GM23248 (cell line): ENCODE results near the gene GSTM1. TPM values are rescaled to one million over a fixed set of nuclear protein-coding genes. Genes with fewer than 3 reads are reported as not detected.
"Not testable (repeated sequence)": the region's sequence is repeated elsewhere in the genome, so short reads cannot be mapped to it uniquely, and the experiment has no call there.

Experiments
- DNase-seq: peaks from one replicate; pipeline ENCODE4 v3.0.0-alpha.2; 2015
- H2AFZ ChIP-seq: fragments of 200-600 bp; sonication (generic); 2 replicates; pipeline ENCODE4 v1.6.1; 2016; ENCODE audit warnings: antibody characterized with exemption
- H3F3A ChIP-seq: fragments of 200-600 bp; sonication (generic); 2 replicates; pipeline ENCODE4 v1.6.1; 2016; ENCODE audit warnings: mild to moderate bottlenecking, antibody characterized with exemption, mixed run types; ENCODE audit not compliant: insufficient read depth
- H3K27ac ChIP-seq: fragments of 200-600 bp; sonication (generic); 2 replicates; pipeline ENCODE4 v1.5.1; 2016; ENCODE audit warnings: mild to moderate bottlenecking
- H3K27me3 ChIP-seq: fragments of 200-600 bp; sonication (generic); replicated peaks from 2 replicates; pipeline ENCODE4 v1.6.1; 2016; ENCODE audit warnings: mild to moderate bottlenecking; ENCODE audit not compliant: insufficient read depth
- H3K36me3 ChIP-seq: fragments of 200-600 bp; sonication (generic); 2 replicates; pipeline ENCODE4 v1.6.1; 2016; ENCODE audit warnings: low read depth, mild to moderate bottlenecking
- H3K4me1 ChIP-seq: fragments of 200-600 bp; sonication (generic); 2 replicates; pipeline ENCODE4 v1.6.1; 2016; ENCODE audit warnings: mild to moderate bottlenecking; ENCODE audit not compliant: insufficient read depth
- H3K4me2 ChIP-seq: fragments of 200-600 bp; sonication (generic); one replicate; pipeline ENCODE4 v1.6.1; 2016; ENCODE audit warnings: mild to moderate bottlenecking; ENCODE audit not compliant: unreplicated experiment
- H3K4me3 ChIP-seq: fragments of 200-600 bp; sonication (generic); 2 replicates; pipeline ENCODE4 v1.5.1; 2016; ENCODE audit warnings: mild to moderate bottlenecking
- H3K79me2 ChIP-seq: fragments of 200-600 bp; sonication (generic); 2 replicates; pipeline ENCODE4 v1.6.1; 2016; ENCODE audit warnings: mild to moderate bottlenecking; ENCODE audit not compliant: insufficient read depth
- H3K9ac ChIP-seq: fragments of 200-600 bp; sonication (generic); 2 replicates; pipeline ENCODE4 v1.6.1; 2016; ENCODE audit warnings: mild to moderate bottlenecking
- H3K9me2 ChIP-seq: fragments of 200-600 bp; sonication (generic); 2 replicates; pipeline ENCODE4 v1.6.1; 2016; ENCODE audit warnings: mixed run types, mild to moderate bottlenecking, moderate library complexity; ENCODE audit not compliant: insufficient read depth
- H3K9me3 ChIP-seq: fragments of 200-600 bp; sonication (generic); one replicate; pipeline ENCODE4 v1.6.1; 2017; ENCODE audit warnings: low read depth
- H4K20me1 ChIP-seq: fragments of 200-600 bp; sonication (generic); 2 replicates; pipeline ENCODE4 v1.6.0; 2016; ENCODE audit not compliant: insufficient read depth
- EZH2 ChIP-seq: fragments of 200-600 bp; sonication (generic); IDR thresholded peaks from 2 replicates; pipeline ENCODE4 v1.6.1; 2018; ENCODE audit warnings: antibody characterized with exemption, mild to moderate bottlenecking; ENCODE audit not compliant: insufficient read depth, poor library complexity, severe bottlenecking
- EZH2phosphoT487 ChIP-seq: fragments of 200-600 bp; sonication (generic); IDR thresholded peaks from 2 replicates; pipeline ENCODE4 v1.6.1; 2018; ENCODE audit warnings: antibody characterized with exemption, moderate library complexity, mild to moderate bottlenecking, low read depth; ENCODE audit not compliant: insufficient read depth
- WGBS, 2 experiments: methylation state at CpG; one replicate each; pipeline ENCODE4 v1.1.6; 2015 to 2017; ENCODE audit warnings: low lambda C conversion rate in 2 of 2, low coverage in 1 of 2; ENCODE audit errors: missing lambda C conversion rate in 2 of 2; 5-methylcytosine and 5-hydroxymethylcytosine counted together
- in situ Hi-C: fragments of 300-500 bp; cut with MboI; formaldehyde crosslinking; loops from 2 replicates; pipeline ENCODE4 v1.15.0; 2020
- polyA plus RNA-seq: library from polyadenylated mRNA; unstranded; fragments of >200 nt; fragmentation: Nextera tagmentation; extraction: Ambion mirVana; gene quantifications from 2 replicates; pipeline ENCODE4 v1.2.1, GENCODE V29; 2016
- total RNA-seq: library from RNA; depleted of rRNA; stranded (reverse); fragments of >200 nt; shearing (Covaris generic); gene quantifications from 2 replicates; pipeline ENCODE4 v1.2.3, GENCODE V29; 2014

Gene GSTM1
- total and polyA plus RNA-seq, 2 experiments from 2014 or later = not detected

DNA sequence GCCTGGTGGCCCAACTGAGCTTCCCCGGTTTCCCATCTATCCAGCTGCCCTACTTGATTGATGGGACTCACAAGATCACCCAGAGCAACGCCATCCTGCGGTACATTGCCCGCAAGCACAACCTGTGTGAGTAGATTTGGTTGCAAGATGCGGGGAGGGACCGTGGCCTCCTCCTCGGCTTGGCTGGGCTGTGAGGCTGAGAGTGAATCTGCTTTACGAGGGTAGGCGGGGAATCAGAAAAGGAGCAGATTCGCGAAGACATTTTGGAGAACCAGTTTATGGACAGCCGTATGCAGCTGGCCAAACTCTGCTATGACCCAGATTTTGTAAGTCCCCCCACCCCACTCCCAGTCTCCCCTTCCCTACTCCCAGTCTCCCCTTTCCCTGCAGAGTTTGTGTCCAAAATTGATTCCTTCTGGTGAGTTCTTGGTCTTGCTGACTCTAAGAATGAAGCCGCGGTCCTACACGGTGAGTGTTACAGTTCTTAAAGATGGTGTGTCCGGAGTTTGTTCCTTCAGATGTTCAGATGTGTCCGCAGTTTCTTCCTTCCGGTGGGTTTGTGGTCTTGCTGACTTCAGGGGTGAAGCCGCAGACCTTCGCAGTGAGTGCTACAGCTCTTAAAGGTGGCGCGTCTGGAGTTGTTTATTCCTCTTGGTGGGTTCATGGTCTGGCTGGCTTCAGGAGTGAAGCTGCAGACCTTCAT is 18.2 kb upstream of the GSTM1 start:
- Histone ChIP-seq H3K4me2 (no peak overlapping the region), H3K36me3 (no peaks in the 10 kb centered on the region), H3K27me3 (no peaks in the 10 kb centered on the region), H3K9ac (no peak overlapping the region), H3K4me3 (no peak overlapping the region), H2AFZ (no peak overlapping the region), H3K79me2 (no peaks in the 10 kb centered on the region), H3K27ac (no peak overlapping the region), H4K20me1 (no peaks in the 10 kb centered on the region), H3K4me1 (peaks cover 5% of the 10 kb centered on the region; the same call in 1 of the 2 replicates), H3F3A (no peaks in the 10 kb centered on the region), H3K9me3 (no peaks in the 10 kb centered on the region), H3K9me2 (no peaks in the 10 kb centered on the region)
- TF ChIP-seq EZH2 = no peak
- TF ChIP-seq EZH2phosphoT487 = no peak
- no peak for DNase-seq
- in situ Hi-C loops = no loop called here
- 87 to 89% methylated on average over 20 to 22 of the region's 22 CpGs for WGBS, 2 experiments

DNA sequence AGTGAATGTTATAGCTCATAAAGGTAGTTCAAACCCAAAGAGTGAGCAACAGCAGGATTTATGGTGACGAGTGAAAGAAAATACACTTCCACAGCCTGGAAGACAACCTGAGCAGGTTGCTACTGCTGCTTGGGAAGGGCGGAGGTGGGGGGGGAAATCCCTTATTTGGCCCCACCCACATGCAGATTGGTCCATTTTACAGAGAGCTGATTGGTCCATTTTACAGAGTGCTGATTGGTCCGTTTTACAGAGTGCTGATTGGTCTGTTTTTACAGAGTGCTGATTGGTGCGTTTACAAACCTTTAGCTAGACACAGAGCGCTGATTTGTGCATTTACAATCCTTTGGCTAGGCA is 17.7 kb upstream of the GSTM1 start:
- 95 to 96% methylated on average over 4 to 5 of the region's 5 CpGs for WGBS, 2 experiments

DNA sequence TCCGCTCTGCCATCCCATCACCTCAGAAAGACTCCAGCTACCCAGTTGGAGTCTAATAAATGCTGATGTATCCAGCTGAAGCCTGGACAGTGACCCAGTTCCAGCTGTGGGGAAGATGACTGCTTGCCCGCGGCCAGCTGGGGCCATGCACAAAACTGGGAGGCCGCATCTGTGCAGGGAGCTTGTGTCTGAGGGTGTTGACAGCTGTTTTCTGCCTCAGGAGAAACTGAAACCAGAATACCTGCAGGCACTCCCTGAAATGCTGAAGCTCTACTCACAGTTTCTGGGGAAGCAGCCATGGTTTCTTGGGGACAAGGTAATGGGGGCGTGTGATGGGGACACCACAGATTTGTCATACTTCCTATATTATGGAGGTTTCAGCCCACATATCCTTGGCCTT is 16.6 kb upstream of the GSTM1 start:
- Histone ChIP-seq H3F3A (no peaks in the 10 kb centered on the region), H3K4me1 (peaks cover 5% of the 10 kb centered on the region; the same call in 1 of the 2 replicates), H3K27me3 (no peaks in the 10 kb centered on the region), H3K27ac (no peak overlapping the region), H3K9me2 (no peaks in the 10 kb centered on the region), H3K9me3 (no peaks in the 10 kb centered on the region), H4K20me1 (no peaks in the 10 kb centered on the region), H3K36me3 (no peaks in the 10 kb centered on the region), H3K9ac (no peak overlapping the region), H2AFZ (no peak overlapping the region), H3K4me2 (no peak overlapping the region), H3K4me3 (no peak overlapping the region), H3K79me2 (no peaks in the 10 kb centered on the region)
- in situ Hi-C loops = no loop called here
- WGBS, 2 experiments = 88 to 94% methylated on average over 5 of the region's 5 CpGs
- TF ChIP-seq EZH2 (no peak), EZH2phosphoT487 (no peak)
- DNase-seq = no peak

More for the DNA sequence above, 17.7 kb upstream of the GSTM1 start:
- H3K9ac ChIP-seq, H3K79me2 ChIP-seq, H3K4me3 ChIP-seq, H3K27me3 ChIP-seq, DNase-seq, H2AFZ ChIP-seq, H3K27ac ChIP-seq, H3F3A ChIP-seq, H3K9me2 ChIP-seq, H3K36me3 ChIP-seq, H3K4me1 ChIP-seq, H3K9me3 ChIP-seq, H3K4me2 ChIP-seq, in situ Hi-C loops, H4K20me1 ChIP-seq: not testable (repeated sequence)

DNA sequence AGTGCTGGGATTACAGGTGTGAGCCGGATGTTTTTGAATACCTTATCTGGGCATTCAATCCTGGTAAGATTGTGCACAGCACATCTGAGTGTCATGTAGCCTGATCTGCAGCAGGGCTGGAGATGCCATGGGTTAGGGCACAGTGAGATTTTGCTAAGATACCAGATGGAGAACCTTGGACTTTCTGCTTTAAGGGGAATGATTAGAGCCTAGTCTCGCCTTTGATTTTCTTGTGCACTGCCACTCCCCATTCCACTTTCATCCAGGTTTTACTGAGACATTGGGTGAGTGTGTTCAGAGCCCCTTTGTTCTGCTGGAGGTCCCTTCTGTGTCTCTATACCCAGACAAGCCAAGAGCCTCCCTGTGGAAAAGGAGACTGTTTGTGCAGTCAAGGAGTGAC is 13.8 kb upstream of the GSTM1 start:
- H3K36me3 ChIP-seq, H3F3A ChIP-seq, H4K20me1 ChIP-seq, DNase-seq, H3K9me3 ChIP-seq, in situ Hi-C loops, H3K9ac ChIP-seq, H3K4me2 ChIP-seq, H3K4me1 ChIP-seq, H3K79me2 ChIP-seq, H3K9me2 ChIP-seq, H3K27me3 ChIP-seq, H3K4me3 ChIP-seq, H2AFZ ChIP-seq, H3K27ac ChIP-seq: not testable (repeated sequence)
- 95 to 96% methylated on average over 2 of the region's 2 CpGs for WGBS, 2 experiments

DNA sequence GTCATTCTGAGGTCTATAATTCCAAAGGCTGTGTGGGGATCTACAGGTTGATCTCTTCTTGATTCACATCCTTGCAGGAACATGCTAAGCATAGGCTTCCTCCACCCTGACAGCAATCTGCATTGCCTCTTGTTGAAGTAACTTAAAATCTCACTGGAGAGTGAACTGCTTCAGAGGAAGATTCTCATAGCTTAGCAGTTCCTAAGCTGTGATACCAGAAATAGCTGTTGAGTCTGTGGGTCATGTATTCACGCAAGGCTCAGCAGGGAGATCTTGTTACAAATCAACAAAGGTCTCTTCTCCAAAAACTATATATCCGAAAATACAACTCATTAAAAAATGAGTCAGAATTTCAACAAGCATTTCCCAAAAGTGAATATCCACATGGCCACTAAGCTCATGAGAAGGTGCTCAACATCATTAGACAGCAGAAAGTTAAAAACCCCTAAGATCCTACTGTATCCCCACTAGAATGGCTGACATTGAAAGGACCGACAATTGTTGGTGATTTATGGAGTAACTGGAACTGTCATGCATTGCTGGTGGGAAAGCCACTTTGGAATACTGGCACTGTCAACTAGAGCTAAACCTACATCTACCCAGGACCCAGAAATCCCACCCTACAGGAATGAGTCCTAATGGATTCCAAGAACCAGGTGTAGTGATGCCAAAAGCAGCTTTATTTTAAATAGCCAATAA is 10.8 kb upstream of the GSTM1 start:
- H3K79me2 ChIP-seq, H3K4me2 ChIP-seq, H3K9ac ChIP-seq, H3K9me3 ChIP-seq, H3F3A ChIP-seq, H3K27me3 ChIP-seq, DNase-seq, H3K9me2 ChIP-seq, in situ Hi-C loops, H4K20me1 ChIP-seq, H3K4me3 ChIP-seq, H3K4me1 ChIP-seq, H2AFZ ChIP-seq, H3K27ac ChIP-seq, H3K36me3 ChIP-seq: not testable (repeated sequence)
- 68 to 80% methylated on average over 3 of the region's 3 CpGs for WGBS, 2 experiments
